DND-41 (cell line): ENCODE measurements around the gene MAP1LC3B2.

Experiments used
- ATAC-seq: fragments of 200-7000 bp; cut with Tn5 transposase; 3 replicates; pipeline ENCODE4 v1.9.1; 2021; ENCODE audit warnings: low read depth; ENCODE audit not compliant: insufficient read depth
- DNase-seq: peaks from one replicate; pipeline ENCODE4 v3.0.0-alpha.2; 2020
- H2AFZ ChIP-seq: 2 replicates; pipeline ENCODE4 v1.6.0; 2012; ENCODE audit warnings: low read depth, low read length
- H3K27ac ChIP-seq: 2 replicates; pipeline ENCODE4 v1.5.1; 2012; ENCODE audit warnings: low read length, inconsistent platforms
- H3K27me3 ChIP-seq: fragments of 200-600 bp; sonication (generic); 2 replicates; pipeline ENCODE4 v1.6.0; 2012; ENCODE audit warnings: low read length, mild to moderate bottlenecking, inconsistent platforms; ENCODE audit not compliant: insufficient read depth, poor library complexity
- H3K36me3 ChIP-seq: 2 replicates; pipeline ENCODE4 v1.5.1; 2012; ENCODE audit warnings: low read length, inconsistent platforms; ENCODE audit not compliant: insufficient read depth
- H3K4me1 ChIP-seq: 2 replicates; pipeline ENCODE4 v1.5.1; 2012; ENCODE audit warnings: mild to moderate bottlenecking, low read length; ENCODE audit not compliant: insufficient read depth
- H3K4me2 ChIP-seq: 2 replicates; pipeline ENCODE4 v1.6.0; 2012; ENCODE audit warnings: mild to moderate bottlenecking, moderate library complexity, low read length, inconsistent platforms; ENCODE audit not compliant: insufficient read depth
- H3K4me3 ChIP-seq, 2 experiments: fragments of 200-600 bp in 1 of 2; shearing (Covaris generic) in 1 of 2; 2 replicates each; pipeline ENCODE4 v1.5.1; 2012 to 2016; ENCODE audit warnings: inconsistent platforms in 2 of 2, low read length in 2 of 2, mild to moderate bottlenecking in 2 of 2, low read depth in 1 of 2, moderate library complexity in 1 of 2
- H3K79me2 ChIP-seq: 2 replicates; pipeline ENCODE4 v1.6.0; 2012; ENCODE audit warnings: low read length, inconsistent platforms; ENCODE audit not compliant: insufficient read depth
- H3K9ac ChIP-seq: 2 replicates; pipeline ENCODE4 v1.6.0; 2012; ENCODE audit warnings: low read depth, mild to moderate bottlenecking, inconsistent platforms, low read length, moderate library complexity
- H3K9me3 ChIP-seq: 2 replicates; pipeline ENCODE4 v1.5.1; 2012; ENCODE audit warnings: low read length, moderate library complexity, mild to moderate bottlenecking, inconsistent platforms; ENCODE audit not compliant: insufficient read depth, severe bottlenecking
- H4K20me1 ChIP-seq: 2 replicates; pipeline ENCODE4 v1.6.0; 2012; ENCODE audit warnings: low read length; ENCODE audit not compliant: insufficient read depth
- CTCF ChIP-seq: IDR thresholded peaks from 2 replicates; pipeline ENCODE4 v1.5.1; 2012; ENCODE audit warnings: borderline replicate concordance, low read length, moderate library complexity, mild to moderate bottlenecking; ENCODE audit not compliant: poor library complexity, severe bottlenecking; ENCODE audit errors: extremely low read depth
- EZH2 ChIP-seq: IDR thresholded peaks from 3 replicates; pipeline ENCODE4 v1.6.1; 2012; ENCODE audit warnings: borderline replicate concordance, low read depth, mild to moderate bottlenecking, moderate library complexity, low read length, inconsistent platforms; ENCODE audit not compliant: severe bottlenecking

Gene MAP1LC3B2

GRCh38 chr12:116552773-116553373, 6.3 kb upstream of the MAP1LC3B2 start:
- ATAC-seq (no peak), DNase-seq (no peak)
- no peaks in the 10 kb centered on the region for H3K27me3 ChIP-seq
- peaks cover 23% of the 10 kb centered on the region for H3K4me1 ChIP-seq
- H3K36me3 ChIP-seq = no peaks in the 10 kb centered on the region
- H2AFZ ChIP-seq = no peak overlapping the region
- no peaks in the 10 kb centered on the region for H3K79me2 ChIP-seq
- no peak overlapping the region for H3K4me2 ChIP-seq
- TF ChIP-seq CTCF (no peak), EZH2 (no peak)
- H3K4me3 ChIP-seq = no peak overlapping the region
- H4K20me1 ChIP-seq = no peaks in the 10 kb centered on the region
- no peaks in the 10 kb centered on the region for H3K9me3 ChIP-seq
- H3K27ac ChIP-seq = no peak overlapping the region
- no peak overlapping the region for H3K9ac ChIP-seq

- H3K79me2 ChIP-seq = peaks cover 6% of the 10 kb centered on the region; the same call in 1 of the 2 replicates
- DNase-seq = no peak
- no peaks in the 10 kb centered on the region for H4K20me1 ChIP-seq
- no peak for TF ChIP-seq EZH2
- TF ChIP-seq CTCF = no peak
- peaks cover 45% of the 10 kb centered on the region for H3K4me1 ChIP-seq
- H3K4me3 ChIP-seq = no peak overlapping the region
- peak overlapping the region; percentile 99 for H3K27ac ChIP-seq
- no peaks in the 10 kb centered on the region for H3K27me3 ChIP-seq
- no peak overlapping the region for H3K4me2 ChIP-seq
- ATAC-seq = no peak
- no peak overlapping the region for H3K9ac ChIP-seq
- no peaks in the 10 kb centered on the region for H3K9me3 ChIP-seq
- no peak overlapping the region for H2AFZ ChIP-seq
- no peaks in the 10 kb centered on the region for H3K36me3 ChIP-seq
These were observed 2.7 kb upstream of the MAP1LC3B2 start for GRCh38 chr12:116556356-116556952.

- H4K20me1 ChIP-seq = no peaks in the 10 kb centered on the region
- peaks cover 6% of the 10 kb centered on the region; the same call in 1 of the 2 replicates for H3K79me2 ChIP-seq
- TF ChIP-seq EZH2 (no peak), CTCF (no peak)
- peaks cover 49% of the 10 kb centered on the region for H3K4me1 ChIP-seq
- no peak overlapping the region for H3K4me3 ChIP-seq
- no peak overlapping the region for H2AFZ ChIP-seq
- DNase-seq (no peak), ATAC-seq (no peak)
- no peak overlapping the region for H3K4me2 ChIP-seq
- no peaks in the 10 kb centered on the region for H3K27me3 ChIP-seq
- peak overlapping the region; percentile 99 for H3K27ac ChIP-seq
- H3K36me3 ChIP-seq = no peaks in the 10 kb centered on the region
- no peaks in the 10 kb centered on the region for H3K9me3 ChIP-seq
- H3K9ac ChIP-seq = no peak overlapping the region
These were observed 2.0 kb upstream of the MAP1LC3B2 start for GRCh38 chr12:116556964-116557698.
